GM12801 (cell line): Measurements from ENCODE around the gene LCN10.

Source experiments
- CTCF ChIP-seq: IDR thresholded peaks from one replicate; pipeline ENCODE4 v1.5.1; 2011; ENCODE audit warnings: control low read depth; ENCODE audit not compliant: insufficient read length; ENCODE audit errors: extremely low read depth

Gene LCN10

GRCh38 chr9:136695955-136696354, 46.8 kb downstream of the LCN10 start:
- no peak for TF ChIP-seq CTCF

GRCh38 chr9:136695435-136695895, 47.3 kb downstream of the LCN10 start:
- TF ChIP-seq CTCF: no peak

GRCh38 chr9:136694872-136695247, 47.9 kb downstream of the LCN10 start:
- no peak for TF ChIP-seq CTCF

GRCh38 chr9:136694163-136694871, 48.4 kb downstream of the LCN10 start:
- TF ChIP-seq CTCF: no peak

- no peak for TF ChIP-seq CTCF
Observed at GRCh38 chr9:136693490-136694162, 49.1 kb downstream of the LCN10 start.

- no peak for TF ChIP-seq CTCF
Observed at GRCh38 chr9:136693135-136693489, 49.6 kb downstream of the LCN10 start.

- TF ChIP-seq CTCF: no peak
Observed at GRCh38 chr9:136692185-136693134, 50.3 kb downstream of the LCN10 start.
